HepG2 (cell line): ENCODE data around the gene GCNT3. TPM values are rescaled to one million over a fixed set of nuclear protein-coding genes. Genes with fewer than 3 reads are reported as not detected.

Experiments
- AHR ChIP-seq: IDR thresholded peaks from 2 replicates; pipeline ENCODE4 v1.6.1; 2018; ENCODE audit warnings: missing genetic modification reagents, missing compliant biosample characterization
- ARNT ChIP-seq: fragments of 450-650 bp; IDR thresholded peaks from 2 replicates; pipeline ENCODE4 v1.6.1; 2017
- GPN1 ChIP-seq: sonication (generic); formaldehyde crosslinking; IDR thresholded peaks from 2 replicates; pipeline ENCODE4 v1.5.1; 2020; ENCODE audit warnings: missing genetic modification reagents, borderline replicate concordance
- HES4 ChIP-seq: sonication (generic); formaldehyde crosslinking; IDR thresholded peaks from 2 replicates; pipeline ENCODE4 v1.9.0; 2021; ENCODE audit warnings: mild to moderate bottlenecking, missing genetic modification reagents, borderline replicate concordance
- HNF4G ChIP-seq, 2 experiments: sonication (generic) in 1 of 2; formaldehyde crosslinking in 1 of 2; IDR thresholded peaks; 2 replicates each; pipeline versions ENCODE4 v1.4.0 to v1.6.1; 2011 to 2020; ENCODE audit warnings: borderline replicate concordance in 2 of 2, low read depth in 2 of 2, mild to moderate bottlenecking in 2 of 2, low read length in 1 of 2, missing genetic modification reagents in 1 of 2, moderate library complexity in 1 of 2
- IRX3 ChIP-seq: sonication (generic); formaldehyde crosslinking; IDR thresholded peaks from 2 replicates; pipeline ENCODE4 v1.8.1; 2023; ENCODE audit warnings: mild to moderate bottlenecking, low read depth, missing genetic modification reagents, borderline replicate concordance
- JUN ChIP-seq: sonication (generic); formaldehyde crosslinking; IDR thresholded peaks from 2 replicates; pipeline ENCODE4 v1.4.0; 2020; ENCODE audit warnings: mild to moderate bottlenecking, missing genetic modification reagents
- MIER2 ChIP-seq: IDR thresholded peaks from 2 replicates; pipeline ENCODE4 v1.6.1; 2016; ENCODE audit warnings: missing biosample characterization, missing genetic modification reagents
- MTA3 ChIP-seq: sonication (generic); formaldehyde crosslinking; IDR thresholded peaks from 2 replicates; pipeline ENCODE4 v1.4.0; 2020; ENCODE audit warnings: missing genetic modification reagents
- ONECUT2 ChIP-seq: sonication (generic); formaldehyde crosslinking; IDR thresholded peaks from 2 replicates; pipeline ENCODE4 v1.4.0; 2020; ENCODE audit warnings: missing genetic modification reagents
- SALL1 ChIP-seq: sonication (generic); formaldehyde crosslinking; IDR thresholded peaks from 2 replicates; pipeline ENCODE4 v1.8.0; 2022; ENCODE audit warnings: mild to moderate bottlenecking, missing genetic modification reagents
- ZNF749 ChIP-seq: sonication (generic); formaldehyde crosslinking; IDR thresholded peaks from 2 replicates; pipeline ENCODE4 v1.8.0; 2022; ENCODE audit warnings: mild to moderate bottlenecking, missing genetic modification reagents, moderate library complexity, borderline replicate concordance
- ZSCAN20 ChIP-seq: sonication (generic); formaldehyde crosslinking; IDR thresholded peaks from 2 replicates; pipeline ENCODE4 v1.4.0; 2020; ENCODE audit warnings: missing genetic modification reagents, mild to moderate bottlenecking, borderline replicate concordance
- polyA plus RNA-seq, 8 experiments: library from polyadenylated mRNA; depleted of rRNA in 3 of 8; stranded (reverse) in 7 of 8; unstranded in 1 of 8; fragments of >200 nt; fragmentation: Illumina TruSeq in 4 of 8; extraction: Trizol in 4 of 8; gene quantifications; 2 replicates each; pipeline versions ENCODE4 v1.2.1 to v1.2.3, GENCODE V29; 2011 to 2016; ENCODE audit warnings: low read depth in 4 of 8, missing spikeins in 1 of 8, mixed read lengths in 1 of 8; ENCODE audit not compliant: insufficient read depth in 1 of 8
- total RNA-seq, 5 experiments: library from RNA; depleted of rRNA; stranded (reverse); fragments of >200 nt; fragmentation: Illumina TruSeq; extraction: Trizol; gene quantifications; 2 replicates each; pipeline ENCODE4 v1.2.3, GENCODE V29; 2016; ENCODE audit warnings: low read depth in 1 of 5
- TF ChIP-seq, protein P1 (sequence below): sonication (generic); formaldehyde crosslinking; IDR thresholded peaks from 2 replicates; pipeline ENCODE4 v1.8.1; 2023; ENCODE audit warnings: mild to moderate bottlenecking, missing genetic modification reagents
- TF ChIP-seq, protein P2 (sequence below): sonication (generic); formaldehyde crosslinking; IDR thresholded peaks from 2 replicates; pipeline ENCODE4 v1.5.0; 2020; ENCODE audit warnings: mild to moderate bottlenecking, missing genetic modification reagents
- TF ChIP-seq, protein P3 (sequence below): sonication (generic); formaldehyde crosslinking; IDR thresholded peaks from 2 replicates; pipeline ENCODE4 v1.8.0; 2022; ENCODE audit warnings: missing genetic modification reagents, mild to moderate bottlenecking, inconsistent platforms, borderline replicate concordance
- TF ChIP-seq, protein P4 (sequence below): sonication (generic); formaldehyde crosslinking; IDR thresholded peaks from 2 replicates; pipeline ENCODE4 v1.5.0; 2020; ENCODE audit warnings: missing genetic modification reagents
- TF ChIP-seq, protein P5 (sequence below): IDR thresholded peaks from 2 replicates; pipeline ENCODE4 v1.6.1; 2016; ENCODE audit warnings: missing genetic modification reagents, missing compliant biosample characterization
- TF ChIP-seq, protein P6 (sequence below): sonication (generic); formaldehyde crosslinking; IDR thresholded peaks from 2 replicates; pipeline ENCODE4 v1.5.0; 2020; ENCODE audit warnings: mild to moderate bottlenecking, low read depth, missing genetic modification reagents, borderline replicate concordance
- TF ChIP-seq, protein P7 (sequence below): sonication (generic); formaldehyde crosslinking; IDR thresholded peaks from 2 replicates; pipeline ENCODE4 v1.4.0; 2020; ENCODE audit warnings: mild to moderate bottlenecking, missing genetic modification reagents, borderline replicate concordance
- TF ChIP-seq, protein P8 (sequence below): sonication (generic); formaldehyde crosslinking; IDR thresholded peaks from 2 replicates; pipeline ENCODE4 v1.8.0; 2023; ENCODE audit warnings: mild to moderate bottlenecking, missing genetic modification reagents

The GCNT3 gene
- total and polyA plus RNA-seq, 2 of the 13 experiments (the other 11 are each of a cell fraction or from before 2014, with no cell fraction given): 6.8 to 9.8 TPM

DNA sequence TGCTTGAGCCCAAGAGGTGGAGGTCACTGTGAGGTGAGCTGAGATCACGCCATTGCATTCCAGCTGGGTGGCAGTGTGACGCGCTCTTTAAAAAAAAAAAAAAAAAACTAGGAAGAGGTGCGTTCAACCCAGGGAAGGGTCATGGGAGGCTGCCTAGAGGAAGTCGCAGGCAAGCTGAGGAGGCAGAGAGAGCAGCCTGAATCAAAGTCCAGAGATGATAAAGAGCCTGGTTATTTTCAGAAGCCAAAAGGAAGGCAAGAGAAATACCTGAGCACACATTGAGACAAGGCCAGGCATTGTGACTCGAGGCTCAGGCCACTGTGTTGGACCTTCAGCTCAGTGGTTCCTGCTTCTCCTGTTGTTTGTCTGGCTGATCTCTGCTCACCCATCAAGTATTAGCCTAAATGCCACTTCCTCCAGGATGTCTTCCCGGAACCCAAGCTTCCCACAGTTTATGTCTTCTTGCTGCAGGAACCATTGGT lies 16.1 kb upstream of the GCNT3 start (continued):
- TF ChIP-seq, protein P1, sequence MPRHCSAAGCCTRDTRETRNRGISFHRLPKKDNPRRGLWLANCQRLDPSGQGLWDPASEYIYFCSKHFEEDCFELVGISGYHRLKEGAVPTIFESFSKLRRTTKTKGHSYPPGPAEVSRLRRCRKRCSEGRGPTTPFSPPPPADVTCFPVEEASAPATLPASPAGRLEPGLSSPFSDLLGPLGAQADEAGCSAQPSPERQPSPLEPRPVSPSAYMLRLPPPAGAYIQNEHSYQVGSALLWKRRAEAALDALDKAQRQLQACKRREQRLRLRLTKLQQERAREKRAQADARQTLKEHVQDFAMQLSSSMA: no peak
- TF ChIP-seq, protein P2, sequence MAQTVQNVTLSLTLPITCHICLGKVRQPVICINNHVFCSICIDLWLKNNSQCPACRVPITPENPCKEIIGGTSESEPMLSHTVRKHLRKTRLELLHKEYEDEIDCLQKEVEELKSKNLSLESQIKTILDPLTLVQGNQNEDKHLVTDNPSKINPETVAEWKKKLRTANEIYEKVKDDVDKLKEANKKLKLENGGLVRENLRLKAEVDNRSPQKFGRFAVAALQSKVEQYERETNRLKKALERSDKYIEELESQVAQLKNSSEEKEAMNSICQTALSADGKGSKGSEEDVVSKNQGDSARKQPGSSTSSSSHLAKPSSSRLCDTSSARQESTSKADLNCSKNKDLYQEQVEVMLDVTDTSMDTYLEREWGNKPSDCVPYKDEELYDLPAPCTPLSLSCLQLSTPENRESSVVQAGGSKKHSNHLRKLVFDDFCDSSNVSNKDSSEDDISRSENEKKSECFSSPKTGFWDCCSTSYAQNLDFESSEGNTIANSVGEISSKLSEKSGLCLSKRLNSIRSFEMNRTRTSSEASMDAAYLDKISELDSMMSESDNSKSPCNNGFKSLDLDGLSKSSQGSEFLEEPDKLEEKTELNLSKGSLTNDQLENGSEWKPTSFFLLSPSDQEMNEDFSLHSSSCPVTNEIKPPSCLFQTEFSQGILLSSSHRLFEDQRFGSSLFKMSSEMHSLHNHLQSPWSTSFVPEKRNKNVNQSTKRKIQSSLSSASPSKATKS (CRISPR knock-in tag): no peak
- TF ChIP-seq JUN: peak; percentile 41; the same call in 1 of the 2 replicates
- no peak for TF ChIP-seq MTA3 (CRISPR knock-in tag)
- TF ChIP-seq, protein P3, sequence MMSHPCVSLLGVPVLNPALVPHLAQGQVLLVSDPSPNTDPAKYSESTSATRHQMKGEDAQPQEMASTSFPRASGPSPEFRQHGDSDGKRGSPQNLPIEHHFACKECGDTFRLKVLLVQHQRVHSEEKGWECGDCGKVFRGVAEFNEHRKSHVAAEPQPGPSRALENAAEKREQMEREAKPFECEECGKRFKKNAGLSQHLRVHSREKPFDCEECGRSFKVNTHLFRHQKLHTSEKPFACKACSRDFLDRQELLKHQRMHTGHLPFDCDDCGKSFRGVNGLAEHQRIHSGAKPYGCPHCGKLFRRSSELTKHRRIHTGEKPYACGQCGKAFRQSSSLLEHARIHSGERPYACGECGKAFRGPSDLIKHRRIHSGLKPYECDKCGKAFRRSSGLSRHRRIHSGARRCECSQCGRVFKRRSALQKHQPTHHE: no peak
- peak; percentile 34; the same call in 1 of the 2 replicates for TF ChIP-seq SALL1
- no peak for TF ChIP-seq HES4 (CRISPR knock-in tag)
- no peak for TF ChIP-seq GPN1 (CRISPR knock-in tag)
- no peak for TF ChIP-seq MIER2 (CRISPR knock-in tag)
- no peak for TF ChIP-seq ARNT
- peak; percentile 64; the same call in 1 of the 2 replicates for TF ChIP-seq HNF4G (IDR thresholded peaks at IDR 0.05; ENCODE audit: borderline replicate concordance, low read depth, low read length)
- no peak for TF ChIP-seq HNF4G (CRISPR knock-in tag; IDR thresholded peaks at IDR 0.05; ENCODE audit: borderline replicate concordance, low read depth)
- TF ChIP-seq, protein P4, sequence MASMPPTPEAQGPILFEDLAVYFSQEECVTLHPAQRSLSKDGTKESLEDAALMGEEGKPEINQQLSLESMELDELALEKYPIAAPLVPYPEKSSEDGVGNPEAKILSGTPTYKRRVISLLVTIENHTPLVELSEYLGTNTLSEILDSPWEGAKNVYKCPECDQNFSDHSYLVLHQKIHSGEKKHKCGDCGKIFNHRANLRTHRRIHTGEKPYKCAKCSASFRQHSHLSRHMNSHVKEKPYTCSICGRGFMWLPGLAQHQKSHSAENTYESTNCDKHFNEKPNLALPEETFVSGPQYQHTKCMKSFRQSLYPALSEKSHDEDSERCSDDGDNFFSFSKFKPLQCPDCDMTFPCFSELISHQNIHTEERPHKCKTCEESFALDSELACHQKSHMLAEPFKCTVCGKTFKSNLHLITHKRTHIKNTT (CRISPR knock-in tag): no peak
- TF ChIP-seq, protein P5, sequence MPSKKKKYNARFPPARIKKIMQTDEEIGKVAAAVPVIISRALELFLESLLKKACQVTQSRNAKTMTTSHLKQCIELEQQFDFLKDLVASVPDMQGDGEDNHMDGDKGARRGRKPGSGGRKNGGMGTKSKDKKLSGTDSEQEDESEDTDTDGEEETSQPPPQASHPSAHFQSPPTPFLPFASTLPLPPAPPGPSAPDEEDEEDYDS (CRISPR knock-in tag): no peak
- TF ChIP-seq ZNF749 (CRISPR knock-in tag): no peak
- TF ChIP-seq, protein P6, sequence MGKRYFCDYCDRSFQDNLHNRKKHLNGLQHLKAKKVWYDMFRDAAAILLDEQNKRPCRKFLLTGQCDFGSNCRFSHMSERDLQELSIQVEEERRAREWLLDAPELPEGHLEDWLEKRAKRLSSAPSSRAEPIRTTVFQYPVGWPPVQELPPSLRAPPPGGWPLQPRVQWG (CRISPR knock-in tag): no peak
- no peak for TF ChIP-seq ONECUT2 (CRISPR knock-in tag)
- TF ChIP-seq AHR (CRISPR knock-in tag): no peak
- TF ChIP-seq, protein P7, sequence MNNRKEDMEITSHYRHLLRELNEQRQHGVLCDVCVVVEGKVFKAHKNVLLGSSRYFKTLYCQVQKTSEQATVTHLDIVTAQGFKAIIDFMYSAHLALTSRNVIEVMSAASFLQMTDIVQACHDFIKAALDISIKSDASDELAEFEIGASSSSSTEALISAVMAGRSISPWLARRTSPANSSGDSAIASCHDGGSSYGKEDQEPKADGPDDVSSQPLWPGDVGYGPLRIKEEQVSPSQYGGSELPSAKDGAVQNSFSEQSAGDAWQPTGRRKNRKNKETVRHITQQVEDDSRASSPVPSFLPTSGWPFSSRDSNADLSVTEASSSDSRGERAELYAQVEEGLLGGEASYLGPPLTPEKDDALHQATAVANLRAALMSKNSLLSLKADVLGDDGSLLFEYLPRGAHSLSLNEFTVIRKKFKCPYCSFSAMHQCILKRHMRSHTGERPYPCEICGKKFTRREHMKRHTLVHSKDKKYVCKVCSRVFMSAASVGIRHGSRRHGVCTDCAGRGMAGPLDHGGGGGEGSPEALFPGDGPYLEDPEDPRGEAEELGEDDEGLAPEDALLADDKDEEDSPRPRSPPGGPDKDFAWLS: no peak
- TF ChIP-seq ZSCAN20 (CRISPR knock-in tag): no peak
- no peak for TF ChIP-seq IRX3 (CRISPR knock-in tag)
- TF ChIP-seq, protein P8, sequence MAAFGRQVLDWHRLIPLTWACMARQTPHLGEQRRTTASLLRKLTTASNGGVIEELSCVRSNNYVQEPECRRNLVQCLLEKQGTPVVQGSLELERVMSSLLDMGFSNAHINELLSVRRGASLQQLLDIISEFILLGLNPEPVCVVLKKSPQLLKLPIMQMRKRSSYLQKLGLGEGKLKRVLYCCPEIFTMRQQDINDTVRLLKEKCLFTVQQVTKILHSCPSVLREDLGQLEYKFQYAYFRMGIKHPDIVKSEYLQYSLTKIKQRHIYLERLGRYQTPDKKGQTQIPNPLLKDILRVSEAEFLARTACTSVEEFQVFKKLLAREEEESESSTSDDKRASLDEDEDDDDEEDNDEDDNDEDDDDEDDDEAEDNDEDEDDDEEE: no peak
